Measurements from ENCODE around the gene MAP3K9.

Gene MAP3K9

DNA sequence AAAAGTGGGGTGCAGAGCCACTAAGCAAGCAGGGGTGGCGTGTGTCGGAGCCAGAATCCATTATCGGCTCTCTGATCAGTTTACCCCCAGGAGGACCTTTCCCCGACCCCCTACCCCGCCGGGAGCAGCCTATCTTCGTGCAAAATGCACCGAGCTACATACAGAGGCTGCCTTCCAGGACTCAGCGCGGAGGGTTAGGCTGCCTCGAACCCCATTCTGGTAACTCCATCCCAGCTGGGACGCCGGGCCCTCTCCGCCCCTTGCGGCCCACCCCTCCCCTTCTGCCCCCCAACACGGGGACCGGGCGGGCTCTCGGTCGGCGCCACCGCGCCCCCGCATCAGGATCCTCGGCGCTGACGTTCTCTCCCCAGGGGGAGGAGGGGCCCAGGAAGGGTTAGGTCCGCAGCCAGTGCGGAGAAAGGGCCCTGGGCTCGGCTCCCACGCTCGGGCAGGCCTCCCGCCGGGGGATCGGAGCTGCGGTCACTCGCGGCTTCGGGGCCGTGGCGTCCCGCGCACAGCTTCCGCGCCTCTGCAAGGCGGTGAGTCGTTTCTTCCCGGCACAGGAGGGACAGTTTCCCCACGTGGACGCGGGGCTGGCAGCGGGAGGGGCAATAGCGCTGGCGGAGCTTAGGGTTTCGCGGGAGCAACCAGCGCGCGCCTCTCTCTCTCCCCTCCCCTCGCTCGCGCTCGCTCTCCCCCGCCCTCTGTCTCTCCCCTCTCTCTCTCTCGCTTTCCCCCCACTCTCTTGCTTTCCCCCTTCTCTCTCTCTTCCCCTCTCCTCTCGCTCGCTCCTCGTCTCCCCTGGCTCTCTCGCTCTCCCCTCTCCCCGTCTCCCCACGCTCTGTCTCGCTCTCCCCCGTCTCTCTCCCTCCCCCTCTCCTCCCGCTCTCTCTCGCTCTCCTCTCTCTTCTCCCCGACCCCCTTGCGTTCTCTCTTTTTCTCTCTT is 12.5 kb upstream of the MAP3K9 start:
- DNase-seq (ENCODE audit: low read depth in 2 of 2) = peak; percentile 49 to 51

DNA sequence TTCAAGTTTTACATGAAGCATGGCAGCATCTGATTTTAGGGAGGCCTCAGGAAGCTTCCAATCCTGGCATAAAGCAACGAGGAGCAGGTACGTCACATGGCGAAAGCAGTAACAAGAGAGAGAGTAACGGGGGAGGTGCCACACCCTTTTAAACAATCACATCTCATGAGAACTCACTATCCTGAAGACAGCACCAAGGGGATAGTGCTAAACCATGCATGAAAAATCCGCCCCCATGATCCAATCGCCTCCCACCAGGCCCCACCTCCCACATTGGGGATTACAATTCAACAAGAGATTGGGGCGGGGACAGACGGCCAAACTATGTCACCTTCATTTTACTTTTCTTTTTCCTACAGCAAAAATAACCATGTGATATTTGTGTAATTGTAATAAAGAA is 7.2 kb upstream of the MAP3K9 start:
- no peak for DNase-seq (ENCODE audit: low read depth in 2 of 2)

DNA sequence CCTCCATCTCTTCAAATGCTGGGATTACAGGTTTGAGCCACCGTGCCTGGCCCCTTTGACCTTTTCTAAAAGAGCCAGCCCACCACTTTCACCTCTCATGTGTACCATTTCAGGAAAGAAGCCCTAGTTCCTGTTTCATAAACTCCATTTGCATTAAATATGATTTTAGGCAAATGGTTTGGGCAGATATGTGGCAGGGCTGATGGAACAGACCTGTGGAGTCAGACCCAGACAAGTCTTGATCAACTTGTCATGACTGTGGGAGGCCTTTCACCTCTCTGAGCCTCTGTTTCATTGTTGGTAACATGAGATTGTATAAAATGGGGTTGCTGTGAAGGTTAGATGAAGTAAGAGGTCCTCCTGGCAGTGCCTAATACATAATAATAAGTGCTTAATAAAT is 5.2 kb upstream of the MAP3K9 start:
- no peak for DNase-seq (ENCODE audit: low read depth in 2 of 2)

DNA sequence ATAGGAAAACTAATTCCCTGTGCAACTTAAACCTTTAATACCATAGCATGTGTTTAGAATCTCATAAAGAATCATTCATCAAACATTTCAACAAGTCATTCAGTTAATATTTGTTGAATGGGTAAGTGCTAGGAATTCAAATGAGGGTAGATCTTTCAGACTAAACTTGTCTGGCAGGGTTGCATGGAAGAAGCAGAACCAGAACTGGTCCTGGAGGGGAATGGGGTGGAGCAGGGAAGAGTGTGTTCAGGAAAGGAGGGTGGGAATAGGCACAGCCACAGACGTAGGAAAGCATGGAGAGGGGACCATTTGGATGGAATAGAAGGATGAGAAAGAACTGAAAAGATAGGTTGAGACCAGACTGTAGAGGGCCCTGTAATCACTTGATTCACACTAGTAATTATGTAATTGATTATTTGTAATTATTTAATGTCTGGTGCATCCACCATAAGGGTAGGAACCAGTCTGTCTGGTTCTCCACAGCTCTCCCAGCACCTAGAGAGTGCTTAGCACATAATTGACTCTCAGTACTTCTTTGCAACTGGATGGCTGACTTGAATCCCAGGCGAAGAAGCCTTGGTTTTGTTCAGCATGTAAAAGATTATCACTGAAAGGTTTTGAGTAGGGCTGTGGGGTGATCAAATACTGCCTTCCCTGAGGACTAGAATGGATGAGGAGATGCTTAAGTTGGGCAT is 3.0 kb upstream of the MAP3K9 start:
- DNase-seq (ENCODE audit: low read depth in 2 of 2) = no peak

DNA sequence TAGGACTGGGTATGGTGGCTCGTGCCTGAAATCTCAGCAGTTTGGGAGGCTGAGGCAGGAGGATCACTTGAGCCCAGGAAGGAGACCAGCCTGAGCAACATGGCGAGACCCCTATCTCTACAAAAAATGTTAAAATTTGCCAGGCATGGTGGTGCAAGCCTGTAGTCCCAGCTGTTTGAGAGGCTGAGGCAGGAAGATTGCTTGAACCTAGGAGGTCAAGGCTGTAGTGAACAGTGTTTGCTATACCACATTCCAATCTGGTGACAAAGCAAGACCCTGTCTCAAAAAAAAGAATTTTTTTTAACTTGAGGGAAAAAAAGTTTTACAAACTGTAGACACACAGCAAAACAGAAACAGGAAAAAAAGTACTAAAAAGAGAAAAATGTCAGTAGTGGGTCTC is 2.3 kb upstream of the MAP3K9 start:
- no peak for DNase-seq (ENCODE audit: low read depth in 2 of 2)

DNA sequence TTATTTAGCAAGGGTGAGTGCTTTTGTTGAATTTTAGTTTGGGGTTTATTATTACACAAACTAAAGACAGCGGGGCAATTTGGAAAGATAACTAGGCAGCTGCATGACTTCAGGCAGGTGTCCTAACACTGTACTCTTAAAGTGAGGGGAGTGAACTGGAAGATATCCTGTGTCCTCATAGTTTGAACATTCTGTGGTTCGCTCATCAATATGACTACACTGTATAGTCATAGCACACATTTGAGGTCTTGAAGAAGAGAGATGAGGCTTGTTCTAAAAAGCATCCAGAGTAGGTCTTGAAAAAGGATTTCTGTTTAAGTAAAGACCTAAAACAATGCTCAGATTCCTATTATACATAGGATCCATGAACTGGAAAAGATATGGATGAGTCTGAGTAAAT is 1.7 kb upstream of the MAP3K9 start:
- no peak for DNase-seq (ENCODE audit: low read depth in 2 of 2)

DNA sequence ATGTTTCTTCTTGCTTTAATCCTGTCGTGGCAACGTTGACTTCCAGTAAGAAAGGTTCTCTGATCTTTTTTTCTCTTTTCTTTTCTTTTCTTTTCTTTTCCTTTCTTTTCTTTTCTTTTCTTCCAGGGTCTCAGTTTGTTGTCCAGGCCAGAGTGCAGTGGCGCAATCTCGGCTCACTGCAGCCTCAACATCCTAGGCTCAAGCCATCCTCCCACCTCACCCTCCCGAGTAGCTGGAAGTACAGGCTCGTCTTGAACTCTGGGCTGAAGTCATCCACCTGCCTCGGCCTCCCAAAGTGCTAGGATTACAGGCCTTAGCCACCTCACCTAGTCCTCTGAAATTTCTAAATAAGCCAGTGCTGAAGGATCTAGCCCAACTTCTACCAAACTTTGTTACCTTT is 1.3 kb upstream of the MAP3K9 start:
- no peak for DNase-seq (ENCODE audit: low read depth in 2 of 2)

DNA sequence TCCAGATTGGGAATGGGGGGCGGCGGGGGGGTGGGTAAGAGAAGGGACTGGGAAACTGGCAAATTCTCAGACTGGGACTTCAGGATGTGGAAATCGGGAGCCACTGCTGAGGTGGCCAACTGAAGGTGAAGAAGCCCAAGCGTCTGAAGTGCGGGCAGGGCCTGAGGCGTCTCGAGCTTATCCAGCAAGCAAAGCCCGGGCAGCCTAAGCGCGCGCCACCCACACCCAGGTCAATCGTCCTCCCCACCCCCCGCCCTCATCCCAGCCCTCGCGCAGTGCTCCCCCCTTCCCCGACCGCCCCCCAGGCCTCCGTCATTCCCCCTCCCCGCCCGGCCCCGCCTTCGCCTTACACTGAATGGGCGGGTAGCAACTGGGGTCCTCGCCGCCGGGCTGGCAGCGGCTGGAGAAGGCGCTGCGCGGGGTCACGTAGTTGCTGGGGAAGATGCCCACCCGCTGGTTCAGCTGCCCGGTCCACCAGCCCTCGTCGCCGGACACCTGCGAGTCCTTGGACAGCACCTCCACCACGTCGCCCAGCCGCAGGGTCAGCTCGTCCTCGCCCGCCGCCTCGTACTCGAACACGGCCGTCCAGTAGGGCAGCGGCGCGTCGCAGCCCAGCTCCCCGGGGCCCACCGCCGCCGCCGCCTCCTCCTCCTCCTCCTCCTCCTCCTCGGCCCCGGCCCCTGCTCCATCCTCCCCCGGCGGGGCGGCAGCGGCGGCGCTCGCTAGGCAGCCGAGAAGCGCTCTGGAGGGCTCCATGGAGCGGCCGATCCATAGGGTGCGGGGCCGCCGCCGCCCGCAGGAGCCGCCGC is 693 bp downstream of the MAP3K9 start:
- DNase-seq (ENCODE audit: low read depth in 2 of 2) = peak in 1 of 2 donors; percentile 34

DNA sequence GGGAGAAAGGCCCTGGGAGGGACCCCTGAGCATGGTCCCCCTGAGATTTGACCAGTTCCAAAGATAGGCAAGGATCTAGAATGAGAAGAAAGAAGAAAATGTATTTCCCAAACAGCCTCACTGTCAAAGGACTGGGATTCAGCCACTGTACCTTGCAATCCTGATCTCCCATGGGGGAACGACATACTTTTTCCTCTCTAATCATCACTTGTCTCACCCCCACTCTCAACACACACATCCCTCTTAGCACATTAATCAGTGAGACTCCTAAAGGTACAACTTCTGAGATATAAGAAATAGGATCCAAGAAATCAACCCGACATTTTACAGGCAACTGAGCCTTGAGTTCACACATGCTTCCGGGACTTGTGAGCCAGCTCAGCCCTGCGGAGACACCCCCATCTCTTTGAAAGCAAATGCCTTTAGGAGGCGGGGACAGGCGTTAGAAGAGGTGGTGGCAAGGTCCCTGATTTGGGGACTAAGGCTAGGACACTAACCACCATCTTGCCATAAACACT is 1.4 kb downstream of the MAP3K9 start:
- peak; percentile 27 to 40 for DNase-seq (ENCODE audit: low read depth in 2 of 2)

DNA sequence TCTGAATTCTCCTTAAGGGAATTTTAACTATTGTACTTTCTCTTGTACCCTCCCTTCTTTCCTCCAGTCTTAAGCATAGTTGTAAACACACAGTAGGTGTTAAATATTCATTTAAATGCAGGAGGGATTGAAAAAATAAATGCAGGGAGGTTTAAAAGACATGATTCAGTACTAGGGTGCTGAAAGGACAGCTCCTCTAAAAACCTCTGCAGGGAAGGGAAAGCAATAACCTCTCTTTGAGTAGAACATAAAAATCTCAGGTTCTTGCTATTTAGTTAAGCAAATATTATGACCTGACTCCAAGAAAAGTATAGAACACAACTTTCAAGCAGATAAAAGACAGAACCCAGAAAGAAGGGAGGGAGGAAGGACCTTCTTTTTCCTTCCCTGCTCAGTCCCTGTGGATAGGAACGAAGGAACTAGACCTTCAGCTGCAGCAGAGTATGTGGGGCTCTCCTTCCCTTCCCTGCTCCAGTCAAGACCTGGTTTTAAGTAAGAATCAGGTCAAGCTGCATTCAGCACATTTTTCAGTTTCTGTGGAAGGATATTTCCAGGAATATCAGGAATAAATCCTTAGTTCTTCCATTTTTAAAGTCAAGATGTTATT is 4.7 kb downstream of the MAP3K9 start:
- no peak for DNase-seq (ENCODE audit: low read depth in 2 of 2)

DNA sequence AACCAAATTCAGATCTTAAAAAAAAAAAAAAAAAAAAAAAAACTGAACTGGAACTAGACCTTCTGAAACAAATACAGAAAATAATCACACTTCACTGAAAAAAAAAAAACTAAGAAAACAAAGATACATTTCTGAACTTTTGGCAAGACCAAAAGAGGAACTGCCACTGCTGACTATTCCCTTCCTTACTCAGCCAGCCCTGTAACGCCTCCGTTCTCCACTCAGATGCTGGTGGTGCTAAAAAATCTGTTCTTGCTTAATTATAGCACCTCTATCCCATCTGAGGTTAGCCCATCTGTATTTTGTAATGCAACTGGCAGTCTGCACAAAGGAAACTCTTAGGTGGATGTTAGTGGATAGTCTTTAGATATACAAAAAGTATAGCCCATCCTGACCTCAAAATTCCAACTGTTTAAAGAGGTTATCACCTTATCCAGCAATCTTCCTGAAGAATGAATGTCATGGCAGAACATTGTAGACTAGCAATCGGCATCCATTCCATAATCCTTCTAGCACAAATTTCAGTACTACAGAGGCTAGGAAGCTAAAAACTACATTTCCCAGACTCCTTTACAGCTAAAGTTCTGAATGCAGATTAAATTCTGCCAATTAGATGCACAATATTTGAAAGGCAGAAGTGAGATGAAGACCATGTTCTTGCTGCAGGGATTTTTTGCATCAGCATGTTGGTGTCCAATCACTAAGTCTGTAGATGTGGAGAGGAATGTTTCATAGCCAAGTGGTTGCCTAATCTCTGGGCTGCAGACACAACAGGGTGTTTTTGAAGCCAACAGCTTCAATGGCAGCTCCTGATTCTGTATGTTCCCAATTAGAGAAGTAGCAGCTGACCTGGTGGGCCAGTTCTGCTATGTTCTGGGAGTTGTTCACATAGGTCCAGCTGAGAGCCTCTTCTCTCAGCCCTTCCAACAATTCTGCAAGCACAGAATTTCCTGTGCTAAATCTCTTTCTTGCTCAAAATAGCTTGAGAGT is 5.7 kb downstream of the MAP3K9 start:
- DNase-seq (ENCODE audit: low read depth in 2 of 2) = no peak

DNA sequence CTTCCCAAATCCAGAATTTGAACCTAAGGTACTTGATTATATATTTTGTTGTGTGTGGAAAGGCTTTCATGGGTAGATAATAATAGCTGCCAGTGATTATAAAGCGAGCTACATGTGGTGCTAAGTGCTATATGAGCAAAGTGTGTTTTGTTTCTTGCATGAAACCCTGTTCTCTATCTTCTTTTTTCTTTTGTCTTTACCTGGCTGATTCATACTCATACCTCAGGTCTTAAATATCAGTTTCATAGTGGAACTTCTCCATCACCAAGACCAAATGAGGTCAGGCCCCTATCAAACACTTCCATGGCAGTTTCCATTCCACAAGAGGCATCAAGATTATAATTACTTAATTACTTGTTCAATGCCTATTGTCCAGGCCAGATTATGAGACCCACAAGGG is 6.9 kb downstream of the MAP3K9 start:
- DNase-seq (ENCODE audit: low read depth in 2 of 2) = no peak

DNA sequence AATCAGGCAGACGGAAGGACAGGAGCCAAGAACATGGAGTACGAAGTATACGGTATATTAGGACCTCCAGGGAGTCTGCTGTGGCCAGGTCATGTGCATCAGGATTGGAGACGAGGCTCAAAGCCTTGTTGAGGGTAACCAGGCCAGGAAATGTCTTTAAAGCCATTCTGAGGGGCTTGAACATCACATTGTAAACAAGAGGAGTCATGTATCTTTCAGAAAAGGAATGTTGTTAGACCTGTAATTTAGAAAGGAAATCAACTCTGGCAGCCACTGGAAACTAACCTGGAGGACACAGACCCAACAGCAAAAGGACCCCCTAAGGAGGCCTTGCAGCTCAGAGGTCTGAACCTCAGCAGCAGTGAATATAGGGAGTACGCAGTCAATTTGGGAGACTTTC is 7.5 kb downstream of the MAP3K9 start:
- no peak for DNase-seq (ENCODE audit: low read depth in 2 of 2)

DNA sequence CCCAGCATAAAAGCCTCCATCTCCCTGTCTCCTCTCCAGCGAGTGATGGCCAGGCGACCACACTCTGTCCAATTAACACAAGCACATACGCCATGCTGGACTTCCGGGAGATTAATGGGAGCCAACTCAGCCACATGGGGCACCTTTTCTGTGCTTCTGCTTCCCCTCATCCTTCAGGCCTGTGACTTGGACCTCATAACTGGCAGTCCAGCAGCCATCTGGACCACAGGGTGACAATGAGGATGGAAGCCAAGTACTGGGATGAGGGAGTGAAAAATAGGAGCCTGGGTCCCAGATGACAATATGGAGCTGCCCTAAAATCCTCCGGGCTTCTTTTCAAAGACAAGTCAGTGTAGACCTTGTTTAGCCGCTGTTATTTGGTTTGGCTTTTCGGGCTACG is 12.8 kb downstream of the MAP3K9 start:
- no peak for DNase-seq (ENCODE audit: low read depth in 2 of 2)

DNA sequence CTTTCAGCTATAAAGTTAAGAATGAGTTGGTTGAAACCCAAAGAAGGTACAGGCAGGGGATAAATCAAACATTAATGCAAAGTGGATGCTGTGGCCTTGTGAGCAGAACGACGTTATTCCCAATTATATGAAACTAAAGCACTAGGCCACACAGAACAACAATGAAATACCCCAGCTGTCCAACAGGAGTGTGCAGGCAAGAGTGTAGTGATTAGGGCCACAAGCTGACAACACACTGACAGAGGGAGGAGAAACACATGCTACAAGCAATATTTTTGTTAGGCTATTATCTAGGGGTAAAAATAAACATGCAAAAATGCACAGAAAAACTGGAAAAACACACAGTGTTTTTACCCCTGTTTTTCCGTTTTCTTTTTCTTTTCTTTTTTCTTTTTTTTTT is 15.0 kb downstream of the MAP3K9 start:
- no peak for DNase-seq (ENCODE audit: low read depth in 2 of 2)

DNA sequence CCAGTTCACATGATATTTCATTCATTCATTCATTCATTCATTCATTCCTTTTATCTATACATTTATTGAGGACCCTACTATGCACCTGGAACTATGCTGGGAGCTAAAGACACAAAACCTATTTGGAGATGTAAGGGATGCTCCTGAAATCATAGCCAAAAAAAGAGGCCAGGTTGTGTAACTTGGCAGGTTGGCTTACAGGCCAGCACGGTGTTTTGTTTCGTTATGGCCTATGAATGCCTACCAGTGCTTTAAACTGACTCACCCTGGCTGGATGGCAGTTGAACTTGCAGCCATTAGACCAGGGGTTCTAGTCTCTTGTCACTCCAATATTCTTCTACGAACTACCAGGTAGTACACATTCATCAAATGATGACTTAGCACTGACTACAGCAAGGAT is 15.7 kb downstream of the MAP3K9 start:
- DNase-seq (ENCODE audit: low read depth in 2 of 2) = no peak

DNA sequence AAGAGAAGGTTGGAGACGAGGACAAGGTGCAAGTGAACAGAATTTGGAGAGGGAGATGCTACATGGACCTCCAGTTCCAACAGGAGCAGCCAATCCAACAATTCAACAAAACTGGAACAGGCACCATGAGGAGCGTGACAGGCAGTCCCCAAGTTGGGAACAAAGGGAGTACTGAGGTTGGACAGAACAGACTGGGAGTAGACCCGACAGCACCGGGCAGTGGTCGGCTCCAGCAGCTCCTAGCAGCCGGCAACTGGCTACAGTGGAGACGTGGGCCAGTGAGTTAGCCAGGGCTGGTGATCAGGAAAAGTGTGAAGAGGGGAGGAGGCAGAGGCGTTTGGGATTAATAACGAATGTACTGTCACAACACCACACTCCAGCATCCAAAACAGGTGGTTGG is 16.4 kb downstream of the MAP3K9 start:
- DNase-seq (ENCODE audit: low read depth in 2 of 2) = no peak

DNA sequence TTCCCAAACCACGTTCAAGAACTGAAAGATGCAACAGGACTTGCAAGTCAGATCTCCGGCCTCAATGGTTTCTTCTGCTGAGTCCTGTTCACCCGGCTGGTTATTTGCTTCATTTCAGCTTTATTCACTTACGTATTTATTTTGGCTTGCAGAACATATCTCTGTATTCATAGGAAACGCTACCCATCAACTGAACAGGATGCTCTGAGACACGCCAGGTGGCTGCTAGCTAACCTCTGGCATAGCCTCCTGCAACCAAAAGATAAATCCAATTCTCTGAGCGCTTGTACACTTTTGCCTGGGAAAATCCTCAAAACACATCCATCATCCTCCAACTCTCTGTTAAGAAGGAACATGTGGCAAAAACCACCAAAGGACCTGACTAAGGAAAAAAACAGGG is 17.3 kb downstream of the MAP3K9 start:
- DNase-seq (ENCODE audit: low read depth in 2 of 2) = no peak

DNA sequence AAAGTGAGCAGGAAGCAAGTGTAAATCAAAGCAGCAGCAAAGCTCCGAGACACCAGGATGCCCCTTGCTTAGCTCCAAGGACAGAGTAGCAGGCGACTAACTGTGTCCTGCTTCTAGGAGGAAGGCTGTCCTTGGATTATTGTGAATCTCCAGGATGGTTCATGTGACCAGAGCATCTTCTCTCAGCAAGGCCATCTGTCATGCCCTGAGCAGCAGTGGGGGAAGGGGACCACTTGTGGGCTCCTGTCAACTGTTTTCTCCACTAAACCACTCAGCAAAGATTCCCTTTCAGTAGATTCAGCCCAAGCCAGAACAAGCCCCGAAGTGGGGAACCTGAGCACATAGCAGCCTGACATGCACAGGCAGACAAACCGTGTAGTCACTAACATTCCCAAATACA is 19.4 kb downstream of the MAP3K9 start:
- no peak for DNase-seq (ENCODE audit: low read depth in 2 of 2)

DNA sequence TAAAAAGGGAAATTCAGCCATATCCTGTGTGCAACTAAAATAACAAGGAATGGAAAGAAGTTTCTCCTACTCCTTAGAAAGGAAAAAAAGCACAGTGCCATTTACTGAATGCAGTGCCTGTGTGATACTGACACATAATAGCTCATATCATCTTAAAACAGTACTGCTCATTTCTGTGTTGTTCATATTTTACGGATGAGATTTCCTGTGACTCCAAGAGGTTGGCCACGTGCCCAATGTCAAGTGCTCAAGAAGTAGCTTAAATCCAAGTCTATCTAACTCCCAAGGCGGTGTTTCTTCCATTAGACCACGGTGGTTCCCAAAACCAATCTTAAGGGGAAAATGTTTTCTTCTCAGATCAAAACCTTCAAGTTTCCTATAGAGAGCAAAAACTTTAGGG is 20.0 kb downstream of the MAP3K9 start:
- no peak for DNase-seq (ENCODE audit: low read depth in 2 of 2)

DNA sequence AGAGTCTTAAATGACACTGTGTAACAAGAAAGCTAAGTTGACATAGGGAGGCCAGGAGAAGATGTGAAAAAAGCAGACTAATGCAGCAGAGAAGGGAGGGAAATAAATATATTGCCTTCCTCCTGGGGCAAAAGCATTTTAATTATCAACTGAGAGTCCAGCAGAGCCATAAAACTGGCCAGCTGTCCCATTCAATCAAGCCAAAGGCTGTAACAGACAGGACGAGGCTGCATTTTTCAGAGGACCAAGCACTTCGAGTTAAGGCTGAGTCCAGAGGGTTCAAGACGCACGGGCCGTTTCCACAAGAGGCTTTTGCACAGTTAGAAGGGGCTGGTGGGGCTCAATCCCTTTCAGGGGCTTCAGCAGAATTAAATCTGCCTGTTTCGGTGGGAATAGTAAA is 20.4 kb downstream of the MAP3K9 start:
- no peak for DNase-seq (ENCODE audit: low read depth in 2 of 2)
